GM21717 (cell line): Measurements from ENCODE around the gene FMNL2.

Source experiments
- ATAC-seq: cut with Tn5 transposase; IDR thresholded peaks from one replicate; pipeline ENCODE4 v1.9.1; 2021; ENCODE audit warnings: mild to moderate bottlenecking, moderate library complexity; ENCODE audit not compliant: unreplicated experiment

Gene FMNL2

GRCh38 chr2:152421521-152422370, 86.8 kb downstream of the FMNL2 start:
- ATAC-seq: peak; percentile 69

- ATAC-seq: no peak
These were observed 88.7 kb downstream of the FMNL2 start for GRCh38 chr2:152423684-152424083.

GRCh38 chr2:152425765-152426727, 91.1 kb downstream of the FMNL2 start:
- ATAC-seq: no peak

GRCh38 chr2:152426801-152427200, 91.8 kb downstream of the FMNL2 start:
- no peak for ATAC-seq

GRCh38 chr2:152427902-152428301, 92.9 kb downstream of the FMNL2 start:
- no peak for ATAC-seq

- ATAC-seq: no peak
These were observed 94.0 kb downstream of the FMNL2 start for GRCh38 chr2:152428800-152429582.

GRCh38 chr2:152430876-152431275, 95.9 kb downstream of the FMNL2 start:
- no peak for ATAC-seq

- ATAC-seq: no peak
These were observed 96.6 kb downstream of the FMNL2 start for GRCh38 chr2:152431370-152432098.

- ATAC-seq: no peak
These were observed 97.3 kb downstream of the FMNL2 start for GRCh38 chr2:152432206-152432653.

- no peak for ATAC-seq
These were observed 97.8 kb downstream of the FMNL2 start for GRCh38 chr2:152432765-152433164.

- no peak for ATAC-seq
These were observed 98.3 kb downstream of the FMNL2 start for GRCh38 chr2:152433289-152433688.

GRCh38 chr2:152433791-152434190, 98.8 kb downstream of the FMNL2 start:
- no peak for ATAC-seq

- no peak for ATAC-seq
These were observed 99.6 kb downstream of the FMNL2 start for GRCh38 chr2:152434395-152435182.

GRCh38 chr2:152436148-152436547, 101.2 kb downstream of the FMNL2 start:
- no peak for ATAC-seq

- no peak for ATAC-seq
These were observed 102.5 kb downstream of the FMNL2 start for GRCh38 chr2:152437276-152438108.

GRCh38 chr2:152440049-152440448, 105.1 kb downstream of the FMNL2 start:
- ATAC-seq: no peak

GRCh38 chr2:152440460-152440859, 105.5 kb downstream of the FMNL2 start:
- no peak for ATAC-seq

GRCh38 chr2:152441961-152442360, 107.0 kb downstream of the FMNL2 start:
- ATAC-seq: no peak
